HepG2 (cell line): ENCODE results near the gene FAM83E. TPM values are rescaled to one million over a fixed set of nuclear protein-coding genes. Genes with fewer than 3 reads are reported as not detected.
A peak's percentile ranks its signal among the peaks of the same experiment; 100 is the strongest.

ENCODE experiments used
- CENPT ChIP-seq: sonication (generic); formaldehyde crosslinking; IDR thresholded peaks from 2 replicates; pipeline ENCODE4 v1.8.0; 2022; ENCODE audit warnings: low read depth, mild to moderate bottlenecking, moderate library complexity, missing genetic modification reagents
- DMAP1 ChIP-seq: IDR thresholded peaks from 2 replicates; pipeline ENCODE4 v1.6.1; 2016
- ETV5 ChIP-seq: IDR thresholded peaks from 2 replicates; pipeline ENCODE4 v1.6.1; 2018; ENCODE audit warnings: missing biosample characterization, missing genetic modification reagents, inconsistent platforms, borderline replicate concordance
- HIVEP1 ChIP-seq: sonication (generic); formaldehyde crosslinking; IDR thresholded peaks from 2 replicates; pipeline ENCODE4 v1.4.0; 2020; ENCODE audit warnings: mild to moderate bottlenecking, missing genetic modification reagents
- RORA ChIP-seq: sonication (generic); formaldehyde crosslinking; IDR thresholded peaks from 2 replicates; pipeline ENCODE4 v1.5.0; 2020; ENCODE audit warnings: mild to moderate bottlenecking, missing genetic modification reagents, moderate library complexity
- SALL1 ChIP-seq: sonication (generic); formaldehyde crosslinking; IDR thresholded peaks from 2 replicates; pipeline ENCODE4 v1.8.0; 2022; ENCODE audit warnings: mild to moderate bottlenecking, missing genetic modification reagents
- SOX13 ChIP-seq, 3 experiments: fragments of 450-650 bp in 1 of 3; sonication (generic) in 1 of 3; formaldehyde crosslinking in 1 of 3; IDR thresholded peaks in 2 of 3; conservative IDR thresholded peaks in 1 of 3; 2 replicates each; pipeline versions ENCODE4 v1.5.0 to v1.6.1; 2016 to 2020; ENCODE audit warnings: antibody characterized with exemption in 1 of 3, mild to moderate bottlenecking in 1 of 3, missing compliant biosample characterization in 1 of 3, missing genetic modification reagents in 1 of 3, moderate library complexity in 1 of 3
- SOX5 ChIP-seq: IDR thresholded peaks from 2 replicates; pipeline ENCODE4 v1.6.1; 2016; ENCODE audit warnings: borderline replicate concordance
- SOX6 ChIP-seq, 2 experiments: fragments of 450-650 bp in 1 of 2; sonication (generic) in 1 of 2; formaldehyde crosslinking in 1 of 2; IDR thresholded peaks; 2 replicates each; pipeline versions ENCODE4 v1.4.0 to v1.6.1; 2017 to 2020; ENCODE audit warnings: antibody characterized with exemption in 1 of 2, mild to moderate bottlenecking in 1 of 2, missing genetic modification reagents in 1 of 2
- TBX2 ChIP-seq: sonication (generic); formaldehyde crosslinking; IDR thresholded peaks from 2 replicates; pipeline ENCODE4 v1.5.0; 2020; ENCODE audit warnings: missing genetic modification reagents, mild to moderate bottlenecking, borderline replicate concordance
- ZBTB38 ChIP-seq: sonication (generic); formaldehyde crosslinking; IDR thresholded peaks from 2 replicates; pipeline ENCODE4 v1.5.1; 2020; ENCODE audit warnings: mild to moderate bottlenecking, missing genetic modification reagents
- ZBTB7B ChIP-seq: sonication (generic); formaldehyde crosslinking; IDR thresholded peaks from 2 replicates; pipeline ENCODE4 v1.4.0; 2020; ENCODE audit warnings: missing genetic modification reagents
- ZNF460 ChIP-seq: sonication (generic); formaldehyde crosslinking; IDR thresholded peaks from 2 replicates; pipeline ENCODE4 v1.5.1; 2020; ENCODE audit warnings: missing genetic modification reagents, mild to moderate bottlenecking, borderline replicate concordance
- ZNF556 ChIP-seq: sonication (generic); formaldehyde crosslinking; IDR thresholded peaks from 2 replicates; pipeline ENCODE4 v1.4.0; 2020; ENCODE audit warnings: mild to moderate bottlenecking, missing genetic modification reagents, borderline replicate concordance
- ZNF7 ChIP-seq: IDR thresholded peaks from 2 replicates; pipeline ENCODE4 v1.6.1; 2016; ENCODE audit warnings: missing biosample characterization, missing genetic modification reagents
- ZNF720 ChIP-seq: sonication (generic); formaldehyde crosslinking; IDR thresholded peaks from 2 replicates; pipeline ENCODE4 v1.4.0; 2020; ENCODE audit warnings: missing genetic modification reagents
- polyA plus RNA-seq, 8 experiments: library from polyadenylated mRNA; depleted of rRNA in 3 of 8; stranded (reverse) in 7 of 8; unstranded in 1 of 8; fragments of >200 nt; fragmentation: Illumina TruSeq in 4 of 8; extraction: Trizol in 4 of 8; gene quantifications; 2 replicates each; pipeline versions ENCODE4 v1.2.1 to v1.2.3, GENCODE V29; 2011 to 2016; ENCODE audit warnings: low read depth in 4 of 8, missing spikeins in 1 of 8, mixed read lengths in 1 of 8; ENCODE audit not compliant: insufficient read depth in 1 of 8
- total RNA-seq, 5 experiments: library from RNA; depleted of rRNA; stranded (reverse); fragments of >200 nt; fragmentation: Illumina TruSeq; extraction: Trizol; gene quantifications; 2 replicates each; pipeline ENCODE4 v1.2.3, GENCODE V29; 2016; ENCODE audit warnings: low read depth in 1 of 5
- TF ChIP-seq, protein P1 (sequence below): sonication (generic); formaldehyde crosslinking; IDR thresholded peaks from 2 replicates; pipeline ENCODE4 v1.5.1; 2020; ENCODE audit warnings: missing genetic modification reagents, mild to moderate bottlenecking, borderline replicate concordance
- TF ChIP-seq, protein P2 (sequence below): sonication (generic); formaldehyde crosslinking; IDR thresholded peaks from 2 replicates; pipeline ENCODE4 v1.4.0; 2020; ENCODE audit warnings: missing genetic modification reagents
- TF ChIP-seq, protein P3 (sequence below): sonication (generic); formaldehyde crosslinking; IDR thresholded peaks from 2 replicates; pipeline ENCODE4 v1.4.0; 2020; ENCODE audit warnings: missing genetic modification reagents
- TF ChIP-seq, protein P4 (sequence below): sonication (generic); formaldehyde crosslinking; IDR thresholded peaks from 2 replicates; pipeline ENCODE4 v1.4.0; 2020; ENCODE audit warnings: missing genetic modification reagents

The FAM83E gene
- total and polyA plus RNA-seq, 2 of the 13 experiments (the other 11 are each of a cell fraction or from before 2014, with no cell fraction given): 0.18 to 0.60 TPM

DNA sequence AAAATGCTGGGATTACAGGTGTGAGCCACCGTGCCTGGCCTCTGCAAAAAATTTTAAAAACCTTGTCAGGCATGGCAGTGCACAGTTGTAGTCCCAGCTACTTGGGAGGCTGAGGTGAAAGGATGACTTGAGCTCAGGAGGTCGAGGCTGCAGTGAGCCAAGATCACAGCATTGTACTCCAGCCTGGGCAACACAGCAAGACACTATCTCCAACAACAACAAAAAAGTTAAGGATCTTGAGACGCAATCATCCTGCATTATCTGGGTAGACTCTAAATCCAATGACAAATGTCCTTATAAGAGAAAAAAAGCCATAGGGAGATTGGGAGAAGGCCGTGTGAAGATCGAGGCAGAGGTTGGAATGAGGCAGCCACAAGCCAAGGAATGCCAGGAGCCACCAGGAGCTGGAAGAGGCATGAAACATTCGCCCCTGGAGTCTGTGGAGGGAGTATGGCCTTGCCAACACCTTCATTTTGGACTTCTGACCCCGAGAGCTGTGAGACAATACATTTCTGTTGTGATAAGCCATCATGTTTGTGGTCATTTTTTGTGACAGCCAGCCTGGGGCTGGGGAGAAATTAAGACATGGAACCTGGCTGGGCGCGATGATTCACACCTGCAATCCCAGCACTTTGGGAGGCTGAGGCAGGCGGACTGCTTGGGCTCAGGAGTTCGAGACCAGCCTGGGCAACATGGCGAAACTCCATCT is 36.3 kb upstream of the FAM83E start (continued):
- no peak for TF ChIP-seq ETV5 (CRISPR knock-in tag)
- no peak for TF ChIP-seq ZNF460 (CRISPR knock-in tag)
- TF ChIP-seq, protein P1, sequence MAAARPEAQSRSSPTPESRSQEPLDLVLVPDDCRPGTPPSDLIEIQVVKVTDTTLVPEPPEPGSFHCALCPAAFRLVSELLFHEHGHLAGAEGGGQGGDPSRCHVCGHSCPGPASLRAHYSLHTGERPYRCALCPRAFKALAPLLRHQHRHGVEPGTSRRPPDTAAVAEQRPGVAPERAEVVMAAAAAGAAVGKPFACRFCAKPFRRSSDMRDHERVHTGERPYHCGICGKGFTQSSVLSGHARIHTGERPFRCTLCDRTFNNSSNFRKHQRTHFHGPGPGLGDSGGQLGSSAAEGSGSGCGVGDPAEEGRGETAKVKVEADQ (CRISPR knock-in tag): no peak
- TF ChIP-seq TBX2: peak; percentile 60; the same call in 1 of the 2 replicates
- TF ChIP-seq, protein P2, sequence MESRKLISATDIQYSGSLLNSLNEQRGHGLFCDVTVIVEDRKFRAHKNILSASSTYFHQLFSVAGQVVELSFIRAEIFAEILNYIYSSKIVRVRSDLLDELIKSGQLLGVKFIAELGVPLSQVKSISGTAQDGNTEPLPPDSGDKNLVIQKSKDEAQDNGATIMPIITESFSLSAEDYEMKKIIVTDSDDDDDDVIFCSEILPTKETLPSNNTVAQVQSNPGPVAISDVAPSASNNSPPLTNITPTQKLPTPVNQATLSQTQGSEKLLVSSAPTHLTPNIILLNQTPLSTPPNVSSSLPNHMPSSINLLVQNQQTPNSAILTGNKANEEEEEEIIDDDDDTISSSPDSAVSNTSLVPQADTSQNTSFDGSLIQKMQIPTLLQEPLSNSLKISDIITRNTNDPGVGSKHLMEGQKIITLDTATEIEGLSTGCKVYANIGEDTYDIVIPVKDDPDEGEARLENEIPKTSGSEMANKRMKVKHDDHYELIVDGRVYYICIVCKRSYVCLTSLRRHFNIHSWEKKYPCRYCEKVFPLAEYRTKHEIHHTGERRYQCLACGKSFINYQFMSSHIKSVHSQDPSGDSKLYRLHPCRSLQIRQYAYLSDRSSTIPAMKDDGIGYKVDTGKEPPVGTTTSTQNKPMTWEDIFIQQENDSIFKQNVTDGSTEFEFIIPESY: peak; percentile 72; the same call in 1 of the 2 replicates
- TF ChIP-seq, protein P3, sequence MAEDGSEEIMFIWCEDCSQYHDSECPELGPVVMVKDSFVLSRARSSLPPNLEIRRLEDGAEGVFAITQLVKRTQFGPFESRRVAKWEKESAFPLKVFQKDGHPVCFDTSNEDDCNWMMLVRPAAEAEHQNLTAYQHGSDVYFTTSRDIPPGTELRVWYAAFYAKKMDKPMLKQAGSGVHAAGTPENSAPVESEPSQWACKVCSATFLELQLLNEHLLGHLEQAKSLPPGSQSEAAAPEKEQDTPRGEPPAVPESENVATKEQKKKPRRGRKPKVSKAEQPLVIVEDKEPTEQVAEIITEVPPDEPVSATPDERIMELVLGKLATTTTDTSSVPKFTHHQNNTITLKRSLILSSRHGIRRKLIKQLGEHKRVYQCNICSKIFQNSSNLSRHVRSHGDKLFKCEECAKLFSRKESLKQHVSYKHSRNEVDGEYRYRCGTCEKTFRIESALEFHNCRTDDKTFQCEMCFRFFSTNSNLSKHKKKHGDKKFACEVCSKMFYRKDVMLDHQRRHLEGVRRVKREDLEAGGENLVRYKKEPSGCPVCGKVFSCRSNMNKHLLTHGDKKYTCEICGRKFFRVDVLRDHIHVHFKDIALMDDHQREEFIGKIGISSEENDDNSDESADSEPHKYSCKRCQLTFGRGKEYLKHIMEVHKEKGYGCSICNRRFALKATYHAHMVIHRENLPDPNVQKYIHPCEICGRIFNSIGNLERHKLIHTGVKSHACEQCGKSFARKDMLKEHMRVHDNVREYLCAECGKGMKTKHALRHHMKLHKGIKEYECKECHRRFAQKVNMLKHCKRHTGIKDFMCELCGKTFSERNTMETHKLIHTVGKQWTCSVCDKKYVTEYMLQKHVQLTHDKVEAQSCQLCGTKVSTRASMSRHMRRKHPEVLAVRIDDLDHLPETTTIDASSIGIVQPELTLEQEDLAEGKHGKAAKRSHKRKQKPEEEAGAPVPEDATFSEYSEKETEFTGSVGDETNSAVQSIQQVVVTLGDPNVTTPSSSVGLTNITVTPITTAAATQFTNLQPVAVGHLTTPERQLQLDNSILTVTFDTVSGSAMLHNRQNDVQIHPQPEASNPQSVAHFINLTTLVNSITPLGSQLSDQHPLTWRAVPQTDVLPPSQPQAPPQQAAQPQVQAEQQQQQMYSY (CRISPR knock-in tag): peak; percentile 69; the same call in 1 of the 2 replicates
- TF ChIP-seq ZNF7: no peak
- TF ChIP-seq SALL1 (CRISPR knock-in tag): peak; percentile 43; the same call in 1 of the 2 replicates
- no peak for TF ChIP-seq DMAP1
- no peak for TF ChIP-seq HIVEP1 (CRISPR knock-in tag)
- TF ChIP-seq SOX13 (IDR thresholded peaks at IDR 0.05): no peak
- TF ChIP-seq SOX13 (CRISPR knock-in tag; conservative IDR thresholded peaks at IDR 0.05 in 1 of 2, IDR thresholded peaks at IDR 0.05 in 1 of 2): peak in 1 of 2 experiments; percentile 60; a peak in 1 of 4 replicates
- TF ChIP-seq RORA: no peak
- TF ChIP-seq, protein P4, sequence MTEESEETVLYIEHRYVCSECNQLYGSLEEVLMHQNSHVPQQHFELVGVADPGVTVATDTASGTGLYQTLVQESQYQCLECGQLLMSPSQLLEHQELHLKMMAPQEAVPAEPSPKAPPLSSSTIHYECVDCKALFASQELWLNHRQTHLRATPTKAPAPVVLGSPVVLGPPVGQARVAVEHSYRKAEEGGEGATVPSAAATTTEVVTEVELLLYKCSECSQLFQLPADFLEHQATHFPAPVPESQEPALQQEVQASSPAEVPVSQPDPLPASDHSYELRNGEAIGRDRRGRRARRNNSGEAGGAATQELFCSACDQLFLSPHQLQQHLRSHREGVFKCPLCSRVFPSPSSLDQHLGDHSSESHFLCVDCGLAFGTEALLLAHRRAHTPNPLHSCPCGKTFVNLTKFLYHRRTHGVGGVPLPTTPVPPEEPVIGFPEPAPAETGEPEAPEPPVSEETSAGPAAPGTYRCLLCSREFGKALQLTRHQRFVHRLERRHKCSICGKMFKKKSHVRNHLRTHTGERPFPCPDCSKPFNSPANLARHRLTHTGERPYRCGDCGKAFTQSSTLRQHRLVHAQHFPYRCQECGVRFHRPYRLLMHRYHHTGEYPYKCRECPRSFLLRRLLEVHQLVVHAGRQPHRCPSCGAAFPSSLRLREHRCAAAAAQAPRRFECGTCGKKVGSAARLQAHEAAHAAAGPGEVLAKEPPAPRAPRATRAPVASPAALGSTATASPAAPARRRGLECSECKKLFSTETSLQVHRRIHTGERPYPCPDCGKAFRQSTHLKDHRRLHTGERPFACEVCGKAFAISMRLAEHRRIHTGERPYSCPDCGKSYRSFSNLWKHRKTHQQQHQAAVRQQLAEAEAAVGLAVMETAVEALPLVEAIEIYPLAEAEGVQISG (CRISPR knock-in tag): no peak
- no peak for TF ChIP-seq ZBTB7B (CRISPR knock-in tag)
- TF ChIP-seq CENPT (CRISPR knock-in tag): no peak
- TF ChIP-seq ZNF720 (CRISPR knock-in tag): no peak
- TF ChIP-seq SOX5 (CRISPR knock-in tag): peak; percentile 66; the same call in 1 of the 2 replicates
- TF ChIP-seq ZNF556 (CRISPR knock-in tag): no peak
- no peak for TF ChIP-seq SOX6 (IDR thresholded peaks at IDR 0.05)
- TF ChIP-seq SOX6 (CRISPR knock-in tag; IDR thresholded peaks at IDR 0.05): peak; percentile 74
- TF ChIP-seq ZBTB38 (CRISPR knock-in tag): no peak
